Neural crest cell (in vitro differentiated cells): ENCODE measurements around the gene TIMM17A. TPM values are rescaled to one million over a fixed set of nuclear protein-coding genes. Genes with fewer than 3 reads are reported as not detected.
A peak's percentile ranks its signal among the peaks of the same experiment; 100 is the strongest.

Experiments used
- DNase-seq: peaks from one replicate; pipeline ENCODE4 v3.0.0; 2021; ENCODE audit warnings: low read depth, mixed read lengths, low spot score
- H3K27ac Mint-ChIP-seq: one replicate; pipeline ENCODE4 v1.8.0; 2021; ENCODE audit warnings: mild to moderate bottlenecking, mixed read lengths; ENCODE audit not compliant: unreplicated experiment
- H3K27me3 Mint-ChIP-seq: 2 replicates; pipeline ENCODE4 v1.8.0; 2021; ENCODE audit warnings: low read depth, mild to moderate bottlenecking, mixed read lengths
- H3K36me3 Mint-ChIP-seq: 2 replicates; pipeline ENCODE4 v1.8.0; 2021; ENCODE audit warnings: low read depth, mild to moderate bottlenecking, mixed read lengths
- H3K4me1 Mint-ChIP-seq: 2 replicates; pipeline ENCODE4 v1.8.0; 2021; ENCODE audit warnings: mixed read lengths
- H3K4me3 Mint-ChIP-seq: one replicate; pipeline ENCODE4 v1.8.0; 2021; ENCODE audit warnings: mild to moderate bottlenecking, mixed read lengths
- H3K9me3 Mint-ChIP-seq: 2 replicates; pipeline ENCODE4 v1.8.0; 2021; ENCODE audit warnings: mixed read lengths
- total RNA-seq: library from RNA; stranded (reverse); gene quantifications from 2 replicates; pipeline ENCODE4 v1.2.1, GENCODE V29; 2021
- TF ChIP-seq, protein P1 (sequence below): fragments of 200-600 bp; sonication (generic); conservative IDR thresholded peaks from 2 replicates; pipeline ENCODE4 v1.5.0; 2021; ENCODE audit warnings: antibody characterized with exemption, mild to moderate bottlenecking

The TIMM17A gene
- total RNA-seq, 1 donor from 2014 or later, result 59.6 TPM

DNA sequence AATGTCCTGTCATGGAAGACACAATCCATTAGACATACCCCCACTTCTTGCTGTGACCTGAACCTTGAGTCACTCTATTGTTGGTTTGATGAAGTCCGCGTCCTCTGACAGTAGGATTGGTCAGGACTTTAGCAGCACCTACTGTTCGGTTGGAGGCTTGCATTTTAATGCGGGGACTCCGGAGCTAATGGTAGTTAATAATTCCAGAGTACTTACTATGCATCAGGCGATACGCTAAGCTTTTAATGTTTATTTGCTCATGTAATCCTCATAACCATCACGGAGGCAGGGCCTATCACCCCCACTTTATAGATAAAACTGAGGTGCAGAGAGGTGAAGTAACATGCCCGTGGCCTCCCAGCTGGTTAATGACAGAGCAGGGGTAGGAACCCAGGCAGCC, 47.2 kb downstream of the TIMM17A start:
- TF ChIP-seq, protein P1, sequence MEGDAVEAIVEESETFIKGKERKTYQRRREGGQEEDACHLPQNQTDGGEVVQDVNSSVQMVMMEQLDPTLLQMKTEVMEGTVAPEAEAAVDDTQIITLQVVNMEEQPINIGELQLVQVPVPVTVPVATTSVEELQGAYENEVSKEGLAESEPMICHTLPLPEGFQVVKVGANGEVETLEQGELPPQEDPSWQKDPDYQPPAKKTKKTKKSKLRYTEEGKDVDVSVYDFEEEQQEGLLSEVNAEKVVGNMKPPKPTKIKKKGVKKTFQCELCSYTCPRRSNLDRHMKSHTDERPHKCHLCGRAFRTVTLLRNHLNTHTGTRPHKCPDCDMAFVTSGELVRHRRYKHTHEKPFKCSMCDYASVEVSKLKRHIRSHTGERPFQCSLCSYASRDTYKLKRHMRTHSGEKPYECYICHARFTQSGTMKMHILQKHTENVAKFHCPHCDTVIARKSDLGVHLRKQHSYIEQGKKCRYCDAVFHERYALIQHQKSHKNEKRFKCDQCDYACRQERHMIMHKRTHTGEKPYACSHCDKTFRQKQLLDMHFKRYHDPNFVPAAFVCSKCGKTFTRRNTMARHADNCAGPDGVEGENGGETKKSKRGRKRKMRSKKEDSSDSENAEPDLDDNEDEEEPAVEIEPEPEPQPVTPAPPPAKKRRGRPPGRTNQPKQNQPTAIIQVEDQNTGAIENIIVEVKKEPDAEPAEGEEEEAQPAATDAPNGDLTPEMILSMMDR, result no peak
- H3K27me3 Mint-ChIP-seq, result no peaks in the 10 kb centered on the region
- H3K4me3 Mint-ChIP-seq, result no peak overlapping the region
- peak overlapping the region; percentile 6 for H3K27ac Mint-ChIP-seq
- H3K4me1 Mint-ChIP-seq, result peaks cover 5% of the 10 kb centered on the region
- DNase-seq, result no peak
- no peaks in the 10 kb centered on the region for H3K9me3 Mint-ChIP-seq
- H3K36me3 Mint-ChIP-seq, result peaks cover 4% of the 10 kb centered on the region

DNA sequence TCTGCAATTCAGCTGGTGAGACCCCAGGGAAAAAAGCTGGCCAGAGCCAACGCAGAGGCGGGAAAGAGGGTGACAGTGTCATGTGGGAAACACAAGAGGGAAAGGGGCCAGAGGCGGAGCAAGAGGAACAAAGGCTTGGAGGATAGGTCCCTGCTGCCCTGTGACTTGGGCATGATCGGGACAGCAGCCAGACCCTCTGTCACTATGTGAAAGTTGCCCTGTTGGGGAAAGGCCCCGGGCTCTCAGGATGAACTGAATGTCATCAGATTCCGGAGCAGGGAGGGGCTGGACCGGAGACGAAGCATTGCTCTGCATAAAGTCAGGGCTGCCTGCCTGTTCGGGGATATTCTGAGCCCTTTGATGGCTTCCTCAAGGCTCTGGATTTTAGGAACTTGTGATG, 49.4 kb downstream of the TIMM17A start:
- H3K9me3 Mint-ChIP-seq, result no peaks in the 10 kb centered on the region
- peaks cover 3% of the 10 kb centered on the region for H3K36me3 Mint-ChIP-seq
- no peak for DNase-seq
- peaks cover 9% of the 10 kb centered on the region for H3K4me1 Mint-ChIP-seq
- no peak overlapping the region for H3K4me3 Mint-ChIP-seq
- H3K27me3 Mint-ChIP-seq, result peaks cover 2% of the 10 kb centered on the region
- no peak overlapping the region for H3K27ac Mint-ChIP-seq
- TF ChIP-seq, protein P1, result no peak

DNA sequence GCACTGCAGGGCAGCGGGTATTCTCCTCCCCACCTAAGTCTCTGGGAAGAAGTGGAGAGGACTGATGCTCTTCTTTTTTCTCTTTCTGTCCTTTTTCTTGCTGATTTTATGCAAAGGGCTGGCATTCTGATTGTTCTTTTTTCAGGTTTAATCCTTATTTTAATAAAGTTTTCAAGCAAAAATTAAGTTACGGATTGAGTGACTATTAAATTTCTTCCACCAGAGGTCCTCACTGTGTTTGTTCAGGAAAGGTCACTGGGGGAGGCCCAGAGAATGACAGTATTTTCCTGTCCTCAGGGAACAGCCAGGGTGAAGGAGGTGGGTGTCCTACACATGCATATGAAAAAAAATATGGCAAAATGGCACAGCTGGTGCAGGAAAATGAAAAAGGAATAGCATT, 50.7 kb downstream of the TIMM17A start:
- no peak overlapping the region for H3K4me3 Mint-ChIP-seq
- peaks cover 2% of the 10 kb centered on the region for H3K36me3 Mint-ChIP-seq
- TF ChIP-seq, protein P1, result peak; percentile 61
- peaks cover 18% of the 10 kb centered on the region for H3K4me1 Mint-ChIP-seq
- no peak for DNase-seq
- peaks cover 2% of the 10 kb centered on the region for H3K27me3 Mint-ChIP-seq
- H3K27ac Mint-ChIP-seq, result no peak overlapping the region
- H3K9me3 Mint-ChIP-seq, result no peaks in the 10 kb centered on the region

DNA sequence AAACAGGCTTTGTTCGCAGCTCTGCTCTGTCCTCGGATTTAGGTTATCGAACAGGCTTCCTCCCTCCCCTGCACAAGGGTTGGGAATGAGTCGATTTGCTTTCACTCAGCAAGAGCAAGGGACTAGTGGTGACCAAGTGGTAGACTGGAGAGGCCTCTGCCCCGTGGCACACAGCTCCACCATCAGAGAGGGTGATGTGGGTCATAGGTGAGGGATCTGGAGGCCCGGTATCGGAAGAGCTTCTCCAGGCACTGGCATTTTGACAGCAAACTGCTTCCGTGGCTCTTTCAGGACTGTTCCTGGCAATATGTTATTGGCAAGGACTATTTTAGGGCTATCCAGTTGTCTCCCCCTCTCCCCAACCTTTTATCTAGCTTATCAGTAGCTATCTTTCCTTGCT, 52.0 kb downstream of the TIMM17A start:
- no peak for DNase-seq
- Mint-ChIP-seq H3K4me1 (peaks cover 18% of the 10 kb centered on the region), H3K27ac (peak overlapping the region; percentile 62), H3K36me3 (peaks cover 2% of the 10 kb centered on the region), H3K27me3 (peaks cover 2% of the 10 kb centered on the region), H3K4me3 (no peak overlapping the region), H3K9me3 (no peaks in the 10 kb centered on the region)
- TF ChIP-seq, protein P1, result no peak

DNA sequence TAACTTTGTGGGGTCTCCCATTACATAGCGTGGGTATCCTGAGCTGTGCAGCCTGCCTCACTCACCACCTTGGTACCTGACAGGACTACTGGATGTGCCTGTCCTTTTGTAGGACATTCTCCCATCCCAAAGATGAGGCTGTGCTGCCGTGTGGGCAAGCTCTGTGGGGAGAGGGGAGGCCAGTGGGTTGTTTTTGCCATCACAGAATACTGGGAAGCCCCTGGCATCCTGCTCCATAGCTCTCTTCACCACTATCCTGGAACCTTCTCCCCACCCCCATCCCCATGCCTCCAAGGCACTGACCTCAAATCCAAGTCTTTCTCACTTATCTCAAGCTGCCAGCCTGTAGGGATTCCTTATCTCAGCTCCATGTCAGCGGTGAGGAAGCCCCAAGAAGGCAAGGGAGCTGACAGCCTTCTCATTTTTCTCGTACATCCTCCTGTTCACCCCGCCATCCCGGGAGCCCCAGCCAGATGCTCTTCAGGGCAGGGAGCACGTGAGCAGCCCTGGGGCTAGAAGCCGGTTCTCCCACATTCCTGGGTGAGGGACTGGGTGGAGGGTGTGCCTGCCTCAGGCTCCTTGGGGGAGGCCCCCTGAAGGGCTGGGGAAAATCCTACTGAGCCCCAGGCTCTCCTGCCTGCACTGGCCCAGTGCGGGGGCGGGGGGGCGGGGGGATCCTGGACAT, 52.6 kb downstream of the TIMM17A start:
- no peaks in the 10 kb centered on the region for H3K36me3 Mint-ChIP-seq
- TF ChIP-seq, protein P1, result no peak
- H3K27ac Mint-ChIP-seq, result no peak overlapping the region
- H3K9me3 Mint-ChIP-seq, result no peaks in the 10 kb centered on the region
- no peak for DNase-seq
- no peak overlapping the region for H3K4me3 Mint-ChIP-seq
- peaks cover 18% of the 10 kb centered on the region for H3K4me1 Mint-ChIP-seq
- peaks cover 2% of the 10 kb centered on the region for H3K27me3 Mint-ChIP-seq
